ENCODE results near the gene PLD1. TPM values are rescaled to one million over a fixed set of nuclear protein-coding genes. Genes with fewer than 3 reads are reported as not detected.

PLD1 gene
- total RNA-seq, 1 donor from 2014 or later: 25.4 TPM

GRCh38 chr3:171807129-171807675 lies 3.1 kb downstream of the PLD1 start:
- peaks cover 37% of the 10 kb centered on the region for H3K4me1 ChIP-seq
- intact Hi-C loops (cut with DNase I): no loop called here

DNA sequence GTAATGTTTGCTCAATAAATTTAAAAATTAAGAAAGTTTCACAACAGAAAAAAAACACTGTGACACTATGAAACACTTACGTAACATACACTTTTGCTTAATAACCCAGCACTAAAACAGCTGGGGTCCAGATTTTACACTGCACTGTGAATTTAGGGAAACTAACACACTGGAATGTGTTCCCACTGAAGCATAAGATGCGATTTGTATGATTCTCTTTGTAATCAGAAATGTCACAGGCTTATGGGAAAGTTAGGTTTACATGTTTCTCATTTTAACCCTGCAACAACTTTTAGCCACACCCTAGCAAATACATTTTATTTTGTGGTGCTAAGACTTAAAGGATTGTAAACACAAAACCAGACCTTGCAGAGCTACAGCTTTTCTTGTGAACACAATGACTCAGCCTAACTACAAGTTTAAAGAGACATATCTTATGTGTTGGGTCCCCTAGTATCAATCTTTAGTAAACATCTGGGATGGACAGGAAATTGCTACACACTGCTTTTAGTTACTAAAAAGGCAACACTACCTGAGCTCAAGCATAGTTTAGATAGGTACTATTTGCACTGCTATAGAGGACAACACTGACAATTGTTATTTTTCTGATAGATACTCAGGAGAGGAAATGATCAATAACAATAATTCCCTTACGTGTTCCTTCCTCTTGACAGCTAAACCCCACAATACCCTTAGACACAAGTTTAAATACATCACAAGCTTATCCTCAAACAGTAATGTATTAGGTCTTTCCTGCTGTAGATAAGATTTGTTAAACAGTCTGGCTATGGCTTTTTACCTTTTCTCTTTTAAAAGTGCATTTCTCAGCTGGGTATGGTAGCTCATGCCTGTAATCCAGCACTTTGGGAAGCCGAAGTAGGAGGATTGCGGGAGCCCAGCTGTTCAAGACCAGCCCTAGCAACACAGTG lies 3.8 kb downstream of the PLD1 start:
- DNase-seq (no peak), ATAC-seq (no peak)
- no peaks in the 10 kb centered on the region for H3K9me3 ChIP-seq
- H3K36me3 ChIP-seq: no peaks in the 10 kb centered on the region
- intact Hi-C loops (cut with DNase I): no loop called here
- H3K27ac ChIP-seq: peak overlapping the region; percentile 49
- no peak overlapping the region for H3K4me3 ChIP-seq
- peaks cover 44% of the 10 kb centered on the region for H3K4me1 ChIP-seq
- TF ChIP-seq, protein P1, sequence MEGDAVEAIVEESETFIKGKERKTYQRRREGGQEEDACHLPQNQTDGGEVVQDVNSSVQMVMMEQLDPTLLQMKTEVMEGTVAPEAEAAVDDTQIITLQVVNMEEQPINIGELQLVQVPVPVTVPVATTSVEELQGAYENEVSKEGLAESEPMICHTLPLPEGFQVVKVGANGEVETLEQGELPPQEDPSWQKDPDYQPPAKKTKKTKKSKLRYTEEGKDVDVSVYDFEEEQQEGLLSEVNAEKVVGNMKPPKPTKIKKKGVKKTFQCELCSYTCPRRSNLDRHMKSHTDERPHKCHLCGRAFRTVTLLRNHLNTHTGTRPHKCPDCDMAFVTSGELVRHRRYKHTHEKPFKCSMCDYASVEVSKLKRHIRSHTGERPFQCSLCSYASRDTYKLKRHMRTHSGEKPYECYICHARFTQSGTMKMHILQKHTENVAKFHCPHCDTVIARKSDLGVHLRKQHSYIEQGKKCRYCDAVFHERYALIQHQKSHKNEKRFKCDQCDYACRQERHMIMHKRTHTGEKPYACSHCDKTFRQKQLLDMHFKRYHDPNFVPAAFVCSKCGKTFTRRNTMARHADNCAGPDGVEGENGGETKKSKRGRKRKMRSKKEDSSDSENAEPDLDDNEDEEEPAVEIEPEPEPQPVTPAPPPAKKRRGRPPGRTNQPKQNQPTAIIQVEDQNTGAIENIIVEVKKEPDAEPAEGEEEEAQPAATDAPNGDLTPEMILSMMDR (IDR thresholded peaks at IDR 0.05): no peak
- no peaks in the 10 kb centered on the region for H3K27me3 ChIP-seq

More at GRCh38 chr3:171807129-171807675, 3.1 kb downstream of the PLD1 start:
- TF ChIP-seq, protein P1 (IDR thresholded peaks at IDR 0.05): no peak
- no peak overlapping the region for H3K27ac ChIP-seq
- H3K4me3 ChIP-seq: no peak overlapping the region
- DNase-seq: no peak
- no peaks in the 10 kb centered on the region for H3K9me3 ChIP-seq
- no peaks in the 10 kb centered on the region for H3K27me3 ChIP-seq
- H3K36me3 ChIP-seq: no peaks in the 10 kb centered on the region
- ATAC-seq: no peak

GRCh38 chr3:171805687-171806086 lies 4.6 kb downstream of the PLD1 start:
- DNase-seq: no peak
- Histone ChIP-seq H3K9me3 (no peaks in the 10 kb centered on the region), H3K4me3 (no peak overlapping the region), H3K36me3 (no peaks in the 10 kb centered on the region), H3K27me3 (no peaks in the 10 kb centered on the region), H3K4me1 (peaks cover 39% of the 10 kb centered on the region), H3K27ac (peak overlapping the region; percentile 49)
- TF ChIP-seq, protein P1 (IDR thresholded peaks at IDR 0.05): no peak
- intact Hi-C loops (cut with DNase I): no loop called here
- ATAC-seq: no peak

DNA sequence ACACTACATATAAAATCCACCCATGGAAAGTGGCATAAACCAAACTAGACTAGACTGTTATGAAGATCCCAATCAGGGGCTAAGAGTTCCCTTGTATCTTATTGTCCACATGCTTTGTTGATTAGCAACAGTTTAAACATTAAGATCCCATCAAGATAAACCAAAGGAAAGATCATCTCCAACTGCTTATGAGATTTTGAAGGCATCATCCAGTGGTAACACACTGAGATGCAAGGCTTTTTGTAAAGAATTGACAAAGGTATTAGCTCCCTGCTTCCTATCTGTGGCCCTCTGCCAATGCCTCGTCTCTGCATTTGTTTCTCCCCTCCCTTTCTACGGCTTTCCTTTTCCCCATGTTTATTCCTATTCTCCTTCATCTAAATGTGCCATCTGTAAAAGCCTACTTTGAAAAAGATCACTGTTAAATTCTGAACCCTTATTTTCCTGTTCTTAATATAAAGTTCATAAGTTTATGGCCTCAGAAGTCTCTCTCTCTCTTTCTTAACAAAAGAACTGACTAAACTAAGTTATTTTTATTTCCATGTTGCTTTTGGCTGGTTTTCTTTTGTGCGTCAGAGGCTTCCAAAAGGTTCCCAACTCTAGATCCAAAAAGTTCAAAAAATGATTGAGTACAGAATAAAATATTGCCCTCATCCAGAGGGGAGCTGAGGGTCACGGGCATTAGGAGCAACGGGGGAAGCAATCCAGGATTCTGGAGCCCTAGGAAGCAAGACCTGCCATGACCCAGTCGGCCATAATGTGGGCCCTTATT lies 5.5 kb downstream of the PLD1 start:
- TF ChIP-seq, protein P1 (IDR thresholded peaks at IDR 0.05): no peak
- Histone ChIP-seq H3K27ac (peak overlapping the region; percentile 49), H3K4me1 (peaks cover 38% of the 10 kb centered on the region), H3K4me3 (no peak overlapping the region), H3K27me3 (no peaks in the 10 kb centered on the region), H3K9me3 (no peaks in the 10 kb centered on the region), H3K36me3 (no peaks in the 10 kb centered on the region)
- DNase-seq (no peak), ATAC-seq (no peak)
- intact Hi-C loops (cut with DNase I): no loop called here

DNA sequence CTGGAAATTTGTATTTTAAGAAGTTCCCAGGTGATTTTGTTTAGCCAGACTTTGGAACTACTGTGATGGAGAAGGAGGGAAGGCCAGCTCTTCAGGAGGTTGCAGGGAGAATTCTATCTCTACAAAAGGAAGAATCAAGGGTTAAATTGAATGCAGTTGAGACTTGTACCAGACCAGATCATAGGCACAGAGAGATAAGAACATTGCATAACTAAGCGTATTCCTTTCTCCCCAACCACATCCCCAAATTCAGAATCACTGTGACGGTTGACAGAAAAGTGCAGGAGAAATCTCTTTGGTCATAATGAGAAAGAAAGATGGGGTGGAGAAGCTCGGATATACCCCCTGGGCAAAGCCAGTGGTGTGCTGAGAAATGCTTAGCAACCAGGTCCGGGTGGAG lies 7.2 kb downstream of the PLD1 start:
- intact Hi-C loops (cut with DNase I): no loop called here
- TF ChIP-seq, protein P1 (IDR thresholded peaks at IDR 0.05): no peak
- Histone ChIP-seq H3K4me1 (peaks cover 38% of the 10 kb centered on the region), H3K4me3 (no peak overlapping the region), H3K9me3 (no peaks in the 10 kb centered on the region), H3K27me3 (no peaks in the 10 kb centered on the region), H3K36me3 (no peaks in the 10 kb centered on the region), H3K27ac (no peak overlapping the region)
- ATAC-seq (no peak), DNase-seq (no peak)

All from upper lobe of right lung (tissue), 1 donor.